GM03348 (cell line): Measurements from ENCODE around the gene SEMA4F.
"Not testable (repeated sequence)": the region's sequence is repeated elsewhere in the genome, so short reads cannot be mapped to it uniquely, and the experiment has no call there.

ENCODE experiments used
- DNase-seq: peaks from one replicate; pipeline ENCODE4 v3.0.0; 2012; ENCODE audit warnings: low spot score

The SEMA4F gene, protein sequence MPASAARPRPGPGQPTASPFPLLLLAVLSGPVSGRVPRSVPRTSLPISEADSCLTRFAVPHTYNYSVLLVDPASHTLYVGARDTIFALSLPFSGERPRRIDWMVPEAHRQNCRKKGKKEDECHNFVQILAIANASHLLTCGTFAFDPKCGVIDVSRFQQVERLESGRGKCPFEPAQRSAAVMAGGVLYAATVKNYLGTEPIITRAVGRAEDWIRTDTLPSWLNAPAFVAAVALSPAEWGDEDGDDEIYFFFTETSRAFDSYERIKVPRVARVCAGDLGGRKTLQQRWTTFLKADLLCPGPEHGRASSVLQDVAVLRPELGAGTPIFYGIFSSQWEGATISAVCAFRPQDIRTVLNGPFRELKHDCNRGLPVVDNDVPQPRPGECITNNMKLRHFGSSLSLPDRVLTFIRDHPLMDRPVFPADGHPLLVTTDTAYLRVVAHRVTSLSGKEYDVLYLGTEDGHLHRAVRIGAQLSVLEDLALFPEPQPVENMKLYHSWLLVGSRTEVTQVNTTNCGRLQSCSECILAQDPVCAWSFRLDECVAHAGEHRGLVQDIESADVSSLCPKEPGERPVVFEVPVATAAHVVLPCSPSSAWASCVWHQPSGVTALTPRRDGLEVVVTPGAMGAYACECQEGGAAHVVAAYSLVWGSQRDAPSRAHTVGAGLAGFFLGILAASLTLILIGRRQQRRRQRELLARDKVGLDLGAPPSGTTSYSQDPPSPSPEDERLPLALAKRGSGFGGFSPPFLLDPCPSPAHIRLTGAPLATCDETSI

GRCh38 chr2:74653985-74654882, at the start of gene SEMA4F:
Gene SEMA4F, plus strand, starts transcription at chr2:74654247. Its CDS starts 130 bp downstream, at chr2:74654377.
- DNase-seq, result peak; percentile 99

DNA sequence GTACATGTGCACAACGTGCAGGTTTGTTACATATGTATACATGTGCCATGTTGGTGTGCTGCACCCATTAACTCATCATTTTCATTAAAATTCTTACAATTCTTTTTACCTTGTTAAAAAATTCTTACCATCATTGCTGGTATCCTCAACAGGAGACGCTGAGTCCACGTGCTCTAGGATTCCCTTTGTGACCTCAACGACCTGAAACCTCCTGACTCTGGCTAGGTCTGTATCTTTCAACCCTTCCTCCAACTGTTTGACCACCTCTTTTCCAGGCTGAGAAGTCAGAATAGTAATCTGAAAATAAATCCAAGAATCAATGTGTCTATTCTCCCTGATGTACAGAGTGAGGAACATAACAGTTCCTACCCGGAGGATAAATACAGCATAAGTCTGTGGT, 47.1 kb upstream of the SEMA4F start:
- no peak for DNase-seq

DNA sequence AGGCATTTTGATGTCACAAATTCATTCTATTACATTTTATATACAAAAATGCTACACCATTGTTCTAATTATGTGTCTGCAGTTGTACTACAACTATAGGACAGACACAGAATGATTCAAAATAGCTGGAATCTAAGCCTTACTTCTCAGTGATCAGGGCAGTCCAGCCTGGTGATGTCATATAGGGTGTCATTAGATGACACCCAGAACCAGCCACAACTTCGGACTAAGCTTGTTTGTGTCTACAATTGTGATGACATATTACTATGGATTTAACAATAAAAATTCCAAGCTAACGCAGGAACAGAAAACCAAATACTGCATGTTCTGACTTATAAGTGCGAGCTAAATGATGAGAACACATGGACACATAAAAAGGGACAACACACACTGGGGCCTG, 36.9 kb upstream of the SEMA4F start:
- DNase-seq, result no peak

DNA sequence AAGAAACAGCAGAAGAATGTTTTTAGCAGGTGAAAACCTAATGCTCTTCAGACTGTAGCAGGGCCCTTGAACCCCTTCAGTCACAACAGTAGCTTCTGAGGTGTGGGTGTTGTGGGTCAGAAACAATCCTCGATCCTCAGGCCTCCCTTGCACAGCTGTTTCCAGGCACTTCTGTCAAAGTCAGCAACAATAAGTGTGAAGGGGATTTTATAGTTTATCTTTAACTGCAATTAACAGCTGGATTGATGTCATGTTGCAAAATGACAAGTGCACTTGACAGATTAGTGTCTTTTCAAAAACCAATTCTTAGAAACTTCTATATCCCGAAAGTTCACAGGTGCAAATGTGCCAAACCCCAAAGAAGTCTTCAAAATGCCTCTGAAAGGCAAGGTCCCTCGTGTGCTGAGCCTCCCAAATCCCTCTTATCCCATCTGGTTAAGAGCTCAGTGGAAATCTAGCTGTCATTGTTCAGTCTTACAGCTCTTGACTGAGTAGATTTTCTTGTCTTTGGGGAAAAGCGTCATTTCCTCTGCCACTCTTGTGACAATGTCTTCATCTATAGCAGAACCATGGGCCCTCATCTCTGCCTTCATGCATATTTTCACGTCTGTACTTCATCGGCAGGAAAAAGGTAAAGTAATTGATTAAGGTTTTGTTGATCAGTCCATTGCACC, 35.5 kb upstream of the SEMA4F start:
- no peak for DNase-seq

DNA sequence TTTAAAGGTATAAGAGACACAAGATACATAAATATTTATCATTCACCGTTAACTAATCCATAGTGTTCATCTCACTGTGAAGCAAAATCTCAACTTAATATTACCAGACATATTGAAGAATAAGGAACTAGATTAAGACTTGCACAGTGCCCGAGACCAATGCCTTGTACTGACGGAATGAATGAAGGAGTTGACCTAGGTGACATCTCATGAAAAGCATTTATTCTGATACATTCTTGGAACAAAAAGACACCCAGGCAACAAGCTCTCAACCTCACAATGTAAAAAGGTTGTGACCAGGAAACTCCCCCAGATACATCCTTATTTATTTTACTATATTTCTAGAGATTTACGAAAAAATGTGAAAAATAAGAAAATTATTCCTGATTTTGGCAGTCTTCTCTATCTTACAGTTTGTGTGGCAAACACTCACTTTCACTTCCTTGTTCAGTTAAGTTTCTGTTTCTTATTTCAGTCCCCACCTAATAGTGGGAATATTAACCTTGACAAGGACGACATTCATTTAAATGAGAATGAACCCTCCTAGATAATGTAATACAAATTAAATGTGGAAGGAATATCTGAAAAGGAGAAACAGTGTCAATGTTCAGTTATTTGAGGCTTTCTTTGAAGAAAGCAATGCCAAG, 34.3 kb upstream of the SEMA4F start:
- no peak for DNase-seq

DNA sequence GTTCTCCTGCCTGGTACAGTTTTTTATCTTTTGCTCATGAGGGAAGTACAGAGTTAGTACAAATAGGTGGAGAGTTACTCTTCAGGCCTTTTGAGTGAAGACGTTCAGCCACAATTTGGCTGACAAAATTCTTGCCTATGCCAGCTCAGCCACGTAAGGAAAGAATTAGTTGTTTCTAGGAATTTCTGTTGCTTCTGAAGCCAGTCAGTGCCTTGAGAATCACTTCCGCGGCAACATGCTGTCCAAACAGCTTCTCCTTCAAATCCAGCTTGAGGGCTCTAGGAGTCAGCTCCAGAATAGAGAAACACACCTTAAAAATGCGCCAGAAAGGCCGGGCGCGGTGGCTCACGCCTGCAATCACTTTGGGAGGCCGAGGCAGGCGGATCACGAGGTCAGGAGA, 33.4 kb upstream of the SEMA4F start:
- DNase-seq, result no peak

DNA sequence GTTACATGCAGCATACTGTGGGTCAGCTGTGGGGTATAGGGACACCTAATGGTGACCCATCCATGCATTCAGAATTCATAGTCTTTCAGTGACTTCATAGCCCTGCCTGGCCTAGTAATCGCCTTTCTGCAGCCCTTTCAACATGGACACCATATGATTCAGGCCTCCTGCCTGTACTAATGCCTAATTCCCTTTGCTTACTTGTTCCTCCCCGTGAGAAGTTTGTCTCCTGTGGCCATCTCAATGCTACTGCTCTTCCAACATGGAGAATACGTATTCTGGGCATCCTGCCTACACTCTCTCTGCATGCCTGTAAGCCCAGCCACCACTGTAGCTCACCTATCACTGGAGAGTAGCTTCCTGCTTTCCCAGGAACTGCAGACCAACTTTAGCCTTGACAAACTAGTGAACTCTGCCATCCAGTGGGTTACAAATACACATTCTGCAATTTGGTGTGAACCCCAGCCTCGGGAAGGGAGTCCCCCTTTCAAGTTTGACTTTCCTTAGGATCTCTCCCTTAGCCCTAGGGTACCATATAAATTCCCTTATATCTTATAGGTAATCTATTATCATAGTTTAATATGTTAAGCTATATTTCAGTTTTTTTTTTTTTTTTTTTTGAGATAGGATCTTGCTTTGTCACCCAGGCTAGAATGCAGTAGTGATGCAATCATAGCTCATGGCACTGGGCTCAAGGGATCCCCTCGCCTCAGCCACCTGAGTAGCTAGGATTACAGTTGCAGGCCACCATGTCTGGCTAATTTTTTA, 28.2 kb upstream of the SEMA4F start:
- DNase-seq, result no peak

DNA sequence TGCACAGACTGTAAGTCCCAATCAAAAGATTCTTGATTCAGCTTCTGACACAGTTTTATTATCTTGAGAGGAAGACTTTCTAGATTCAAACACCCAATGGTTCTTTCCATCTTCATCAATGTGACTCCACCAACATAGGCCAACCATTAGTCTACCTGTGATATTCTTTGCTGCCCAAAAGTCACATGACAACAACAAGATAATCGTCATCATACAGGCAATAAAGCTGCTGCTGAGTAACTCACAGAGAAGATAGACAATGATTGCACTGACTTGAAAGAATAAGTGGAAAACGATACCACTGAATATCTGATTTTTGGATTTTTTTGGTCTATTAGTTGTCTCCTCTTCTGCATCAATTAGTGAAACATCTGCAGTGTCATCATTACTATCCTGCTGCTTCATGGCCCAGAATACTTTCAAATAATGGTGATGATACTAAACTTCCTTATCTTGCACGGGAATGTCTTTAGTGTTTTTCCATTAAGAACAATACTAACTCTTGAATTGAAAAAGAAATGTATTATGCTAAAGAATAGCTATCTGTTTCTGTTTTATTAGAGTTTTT, 25.4 kb upstream of the SEMA4F start:
- no peak for DNase-seq

DNA sequence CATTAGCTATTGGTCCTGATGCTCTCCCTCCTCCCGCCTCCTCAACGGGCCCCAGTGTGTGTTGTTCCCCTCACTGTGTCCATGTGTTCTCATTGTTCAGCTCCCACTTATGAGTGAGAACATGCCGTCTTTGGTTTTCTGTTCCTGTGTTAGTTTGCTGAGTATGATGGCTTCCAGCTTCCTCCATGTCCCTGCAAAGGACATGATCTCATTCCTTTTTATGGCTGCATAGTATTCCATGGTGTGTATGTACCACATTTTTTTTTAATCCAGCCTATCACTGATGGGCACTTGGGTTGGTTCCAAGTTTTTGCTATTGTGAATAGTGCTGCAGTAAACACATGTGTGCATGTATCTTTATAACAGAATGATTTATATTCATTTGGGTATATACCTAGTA, 23.6 kb upstream of the SEMA4F start:
- not testable (repeated sequence) for DNase-seq

GRCh38 chr2:74632209-74632938, 21.7 kb upstream of the SEMA4F start:
- no peak for DNase-seq

- no peak for DNase-seq
Observed at GRCh38 chr2:74632939-74633312, 21.1 kb upstream of the SEMA4F start.

- no peak for DNase-seq
Observed at GRCh38 chr2:74639550-74639949, 14.5 kb upstream of the SEMA4F start.

DNA sequence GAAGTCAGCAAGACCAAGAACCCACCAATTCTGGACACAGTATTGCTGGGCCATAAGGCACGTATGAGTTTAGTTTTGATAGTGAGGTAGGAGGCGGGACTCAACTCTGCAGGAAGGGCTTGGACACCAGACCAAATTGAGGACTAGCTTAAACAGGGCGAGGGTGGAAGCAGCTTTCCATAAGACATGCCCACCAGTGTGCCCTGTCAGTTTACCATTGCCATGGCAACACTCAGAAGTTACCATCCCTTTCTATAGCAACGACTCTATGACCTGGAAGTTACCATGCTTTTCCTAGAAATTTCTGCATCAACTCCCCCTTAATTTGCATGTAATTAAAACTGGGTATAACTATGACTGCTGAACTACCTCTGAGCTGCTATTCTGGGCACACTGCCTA, 8.7 kb upstream of the SEMA4F start:
- no peak for DNase-seq

- no peak for DNase-seq
Observed at GRCh38 chr2:74646201-74646600, 7.8 kb upstream of the SEMA4F start.

DNA sequence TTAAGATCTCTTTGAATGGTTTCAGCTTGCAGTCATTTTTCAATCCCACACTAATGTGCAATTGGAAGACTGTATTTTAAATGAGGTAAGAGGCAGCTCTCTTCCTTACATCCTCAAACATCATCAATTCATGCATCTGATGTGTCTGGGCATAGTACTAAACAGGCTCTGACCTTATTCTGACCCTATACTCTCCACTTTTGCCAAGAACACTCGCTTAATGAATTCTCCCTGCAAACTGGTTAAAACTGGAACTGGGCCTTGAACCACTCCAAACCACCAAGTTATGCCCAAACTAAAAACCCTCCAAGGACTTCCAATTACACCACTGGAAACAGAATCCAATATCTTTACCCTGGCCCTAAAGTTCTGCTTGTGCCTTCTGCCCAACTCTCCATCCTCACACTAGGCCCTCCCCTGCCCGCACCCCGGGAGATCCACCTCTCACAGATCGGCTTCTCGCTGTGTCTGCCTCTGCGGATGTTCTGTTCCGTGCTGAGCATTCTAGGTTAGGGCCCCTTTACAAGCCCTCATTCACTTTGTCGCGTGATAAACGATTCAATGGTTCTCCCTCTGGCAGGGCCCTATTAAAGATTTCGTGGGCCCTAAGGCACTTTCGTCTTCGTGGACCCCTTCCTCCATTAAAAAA, 7.1 kb upstream of the SEMA4F start:
- DNase-seq, result no peak

- no peak for DNase-seq
Observed at GRCh38 chr2:74648009-74648443, 6.0 kb upstream of the SEMA4F start, which contains the start of gene M1AP. Gene M1AP, minus strand, starts transcription at chr2:74648330. Its CDS starts 8,055 bp downstream, at chr2:74640275.

DNA sequence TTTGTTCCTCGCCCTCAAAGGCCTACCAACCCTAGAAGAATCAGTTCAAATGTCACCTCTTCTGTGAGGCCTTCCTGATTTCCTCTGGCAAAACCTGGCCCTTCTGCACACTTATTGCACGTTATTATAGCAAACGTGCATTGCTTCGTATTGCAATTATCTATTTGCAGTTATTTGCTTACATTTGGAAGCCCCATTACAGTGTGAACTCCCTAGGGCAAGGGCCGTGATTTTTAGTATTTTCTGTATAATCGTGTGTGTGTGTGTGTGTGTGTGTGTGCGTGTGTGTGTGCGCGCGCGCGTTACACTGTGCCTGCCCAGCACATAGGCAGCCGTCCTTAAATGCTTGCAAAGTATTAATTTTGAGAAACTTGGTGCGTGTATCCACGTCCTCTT, 460 bp upstream of the SEMA4F start:
- DNase-seq, result no peak

DNA sequence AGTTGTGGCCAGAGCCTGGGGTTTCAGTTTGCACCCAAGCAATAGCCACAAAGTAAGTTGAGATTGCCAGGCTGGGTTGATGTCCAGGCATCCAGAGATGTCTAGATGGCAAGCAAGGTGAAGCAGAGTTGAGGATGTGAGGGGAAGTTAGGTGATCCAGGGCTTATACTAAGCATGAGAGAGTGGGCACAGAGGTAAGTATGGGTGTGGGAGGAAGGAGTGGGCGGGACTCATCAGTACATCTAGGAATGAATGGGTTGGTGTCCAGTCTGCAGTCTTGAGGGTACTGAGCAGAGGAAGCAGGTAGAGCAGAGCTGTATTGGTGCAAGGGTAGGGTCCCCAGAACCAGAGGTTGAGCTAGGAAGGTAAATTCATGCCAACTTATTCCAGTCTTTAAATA, 1.5 kb downstream of the SEMA4F start:
- no peak for DNase-seq

DNA sequence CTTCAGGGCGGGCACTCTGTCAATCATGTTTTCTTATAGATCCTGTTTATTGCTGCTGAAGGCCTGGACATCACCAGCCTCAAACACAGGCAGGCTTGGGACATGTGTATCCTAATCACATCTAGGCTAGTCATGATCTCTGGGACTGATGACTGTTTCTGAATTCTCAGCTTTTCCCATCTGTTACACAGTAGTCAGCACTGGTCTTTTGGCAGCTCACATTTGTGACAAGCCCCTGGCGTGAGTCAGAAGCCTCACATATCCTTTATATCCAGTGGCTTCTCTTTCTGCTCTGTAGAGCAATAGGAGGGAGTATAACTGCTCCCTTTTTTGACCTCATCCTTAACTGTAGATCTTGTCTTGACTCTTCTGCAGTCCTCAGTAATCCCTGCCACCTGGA, 4.5 kb downstream of the SEMA4F start:
- DNase-seq, result peak; percentile 72
